ENCODE measurements around the gene SPIN1. TPM values are rescaled to one million over a fixed set of nuclear protein-coding genes. Genes with fewer than 3 reads are reported as not detected.

Gene SPIN1
- total RNA-seq, 1 experiment from 2014 or later = 76.9 TPM

- no TSS peak for BruUV-seq (replicated peaks)
- no peaks in the 10 kb centered on the region for H3K36me3 ChIP-seq (ENCODE audit: control insufficient read depth, insufficient read depth, low read length)
- no peak overlapping the region for H3K4me3 ChIP-seq (ENCODE audit: low read depth in 2 of 2, low read length in 2 of 2)
- no peak overlapping the region for H3K27ac ChIP-seq (ENCODE audit: low read length)
- ChIA-PET CTCF (no interaction called here), POLR2A (no interaction called here)
- intact Hi-C loops (cut with micrococcal nuclease; ENCODE audit: unreplicated experiment) (no loop called here), in situ Hi-C loops (cut with HindIII; ENCODE audit: low pct_unique_long_range_greater_than_20kb, low sequenced_read_pairs) (no loop called here)
- H3K9me3 ChIP-seq (ENCODE audit: control insufficient read depth, insufficient read depth, low read depth, low read length) = no peaks in the 10 kb centered on the region
- ATAC-seq (no peak), DNase-seq (ENCODE audit: low read depth, low spot score) (no peak)
- no peak for TF ChIP-seq POLR2AphosphoS5 (IDR thresholded peaks at IDR 0.05; ENCODE audit: low read depth, low read length)
- no peak for TF ChIP-seq TCF7L2 (IDR thresholded peaks at IDR 0.05; ENCODE audit: low read depth, low read length)
- TF ChIP-seq, protein P1, sequence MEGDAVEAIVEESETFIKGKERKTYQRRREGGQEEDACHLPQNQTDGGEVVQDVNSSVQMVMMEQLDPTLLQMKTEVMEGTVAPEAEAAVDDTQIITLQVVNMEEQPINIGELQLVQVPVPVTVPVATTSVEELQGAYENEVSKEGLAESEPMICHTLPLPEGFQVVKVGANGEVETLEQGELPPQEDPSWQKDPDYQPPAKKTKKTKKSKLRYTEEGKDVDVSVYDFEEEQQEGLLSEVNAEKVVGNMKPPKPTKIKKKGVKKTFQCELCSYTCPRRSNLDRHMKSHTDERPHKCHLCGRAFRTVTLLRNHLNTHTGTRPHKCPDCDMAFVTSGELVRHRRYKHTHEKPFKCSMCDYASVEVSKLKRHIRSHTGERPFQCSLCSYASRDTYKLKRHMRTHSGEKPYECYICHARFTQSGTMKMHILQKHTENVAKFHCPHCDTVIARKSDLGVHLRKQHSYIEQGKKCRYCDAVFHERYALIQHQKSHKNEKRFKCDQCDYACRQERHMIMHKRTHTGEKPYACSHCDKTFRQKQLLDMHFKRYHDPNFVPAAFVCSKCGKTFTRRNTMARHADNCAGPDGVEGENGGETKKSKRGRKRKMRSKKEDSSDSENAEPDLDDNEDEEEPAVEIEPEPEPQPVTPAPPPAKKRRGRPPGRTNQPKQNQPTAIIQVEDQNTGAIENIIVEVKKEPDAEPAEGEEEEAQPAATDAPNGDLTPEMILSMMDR (IDR thresholded peaks at IDR 0.05) = no peak
- TF ChIP-seq, protein P2, sequence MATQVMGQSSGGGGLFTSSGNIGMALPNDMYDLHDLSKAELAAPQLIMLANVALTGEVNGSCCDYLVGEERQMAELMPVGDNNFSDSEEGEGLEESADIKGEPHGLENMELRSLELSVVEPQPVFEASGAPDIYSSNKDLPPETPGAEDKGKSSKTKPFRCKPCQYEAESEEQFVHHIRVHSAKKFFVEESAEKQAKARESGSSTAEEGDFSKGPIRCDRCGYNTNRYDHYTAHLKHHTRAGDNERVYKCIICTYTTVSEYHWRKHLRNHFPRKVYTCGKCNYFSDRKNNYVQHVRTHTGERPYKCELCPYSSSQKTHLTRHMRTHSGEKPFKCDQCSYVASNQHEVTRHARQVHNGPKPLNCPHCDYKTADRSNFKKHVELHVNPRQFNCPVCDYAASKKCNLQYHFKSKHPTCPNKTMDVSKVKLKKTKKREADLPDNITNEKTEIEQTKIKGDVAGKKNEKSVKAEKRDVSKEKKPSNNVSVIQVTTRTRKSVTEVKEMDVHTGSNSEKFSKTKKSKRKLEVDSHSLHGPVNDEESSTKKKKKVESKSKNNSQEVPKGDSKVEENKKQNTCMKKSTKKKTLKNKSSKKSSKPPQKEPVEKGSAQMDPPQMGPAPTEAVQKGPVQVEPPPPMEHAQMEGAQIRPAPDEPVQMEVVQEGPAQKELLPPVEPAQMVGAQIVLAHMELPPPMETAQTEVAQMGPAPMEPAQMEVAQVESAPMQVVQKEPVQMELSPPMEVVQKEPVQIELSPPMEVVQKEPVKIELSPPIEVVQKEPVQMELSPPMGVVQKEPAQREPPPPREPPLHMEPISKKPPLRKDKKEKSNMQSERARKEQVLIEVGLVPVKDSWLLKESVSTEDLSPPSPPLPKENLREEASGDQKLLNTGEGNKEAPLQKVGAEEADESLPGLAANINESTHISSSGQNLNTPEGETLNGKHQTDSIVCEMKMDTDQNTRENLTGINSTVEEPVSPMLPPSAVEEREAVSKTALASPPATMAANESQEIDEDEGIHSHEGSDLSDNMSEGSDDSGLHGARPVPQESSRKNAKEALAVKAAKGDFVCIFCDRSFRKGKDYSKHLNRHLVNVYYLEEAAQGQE (IDR thresholded peaks at IDR 0.05; ENCODE audit: insufficient read depth in 1 of 2, low read depth in 2 of 2, low read length in 1 of 2) = no peak
- TF ChIP-seq SIN3A (IDR thresholded peaks at IDR 0.05; ENCODE audit: borderline replicate concordance, insufficient read depth, low read depth, low read length) = no peak
- H3K27me3 ChIP-seq (ENCODE audit: control insufficient read depth, insufficient read depth, low read length) = no peaks in the 10 kb centered on the region
- H3K4me1 ChIP-seq (ENCODE audit: control insufficient read depth, insufficient read depth, low read length) = peaks cover 18% of the 10 kb centered on the region
Measured at GRCh38 chr9:88527618-88528017, 139.4 kb downstream of the SPIN1 start.

Other genes with a start within 250 kb of the SPIN1 start
- not detected for gene SPATA31C2, start 250.0 kb upstream of the SPIN1 start, total RNA-seq (2021; ENCODE audit: unreplicated experiment)
- 1.4 TPM for gene NXNL2, start 146.7 kb downstream of the SPIN1 start, total RNA-seq (2021; ENCODE audit: unreplicated experiment)